Omental fat pad (tissue), 4 donors: ENCODE measurements around the gene TRAF3IP3. TPM values are rescaled to one million over a fixed set of nuclear protein-coding genes. Genes with fewer than 3 reads are reported as not detected.

ENCODE experiments used
- ATAC-seq: fragments of 150-250 bp; one replicate; pipeline ENCODE4 v1.9.1; 2016; ENCODE audit warnings: mild to moderate bottlenecking, moderate library complexity; ENCODE audit not compliant: low FRiP score
- DNase-seq: peaks from one replicate; pipeline ENCODE4 v3.0.0-alpha.2; 2019; ENCODE audit warnings: low spot score
- total RNA-seq, 4 donors: library from RNA; depleted of rRNA; stranded (reverse); fragments of >200 nt; gene quantifications; one replicate each; pipeline ENCODE4 v1.1.0, GENCODE V29; 2016
- TF ChIP-seq, protein P1 (sequence below), 3 donors: fragments of 450-650 bp; IDR thresholded peaks; one replicate each; pipeline ENCODE4 v1.5.1; 2016 to 2017; ENCODE audit warnings: antibody characterized with exemption in 3 of 3, mild to moderate bottlenecking in 3 of 3, moderate library complexity in 2 of 3

Gene TRAF3IP3
- total RNA-seq, 4 donors from 2014 or later: 2.5 to 9.0 (median 3.6) TPM

DNA sequence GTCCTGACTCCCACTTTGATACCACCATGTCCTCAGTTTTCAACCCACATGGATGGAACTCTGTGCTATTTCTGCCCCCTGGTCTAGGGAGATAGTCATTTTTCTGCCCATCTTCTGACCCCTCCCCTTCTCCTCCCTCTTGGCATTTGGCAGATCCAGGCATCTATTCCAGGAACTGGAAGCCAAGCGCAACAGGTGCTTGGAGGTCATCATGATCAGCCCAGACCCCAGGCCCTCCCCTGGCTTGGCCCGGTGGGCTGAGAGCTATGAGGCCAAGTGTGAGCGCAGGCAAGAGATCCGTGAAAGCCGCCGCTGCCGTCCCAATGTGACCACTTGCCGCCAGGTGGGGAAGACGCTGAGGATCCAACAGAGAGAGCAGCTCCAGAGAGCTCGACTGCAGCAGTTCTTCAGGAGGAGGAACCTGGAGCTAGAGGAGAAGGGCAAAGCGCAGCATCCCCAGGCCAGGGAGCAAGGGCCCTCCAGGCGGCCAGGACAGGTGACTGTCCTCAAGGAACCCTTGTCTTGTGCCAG, 4.0 kb downstream of the TRAF3IP3 start:
- ATAC-seq (no peak), DNase-seq (no peak)
- TF ChIP-seq, protein P1, sequence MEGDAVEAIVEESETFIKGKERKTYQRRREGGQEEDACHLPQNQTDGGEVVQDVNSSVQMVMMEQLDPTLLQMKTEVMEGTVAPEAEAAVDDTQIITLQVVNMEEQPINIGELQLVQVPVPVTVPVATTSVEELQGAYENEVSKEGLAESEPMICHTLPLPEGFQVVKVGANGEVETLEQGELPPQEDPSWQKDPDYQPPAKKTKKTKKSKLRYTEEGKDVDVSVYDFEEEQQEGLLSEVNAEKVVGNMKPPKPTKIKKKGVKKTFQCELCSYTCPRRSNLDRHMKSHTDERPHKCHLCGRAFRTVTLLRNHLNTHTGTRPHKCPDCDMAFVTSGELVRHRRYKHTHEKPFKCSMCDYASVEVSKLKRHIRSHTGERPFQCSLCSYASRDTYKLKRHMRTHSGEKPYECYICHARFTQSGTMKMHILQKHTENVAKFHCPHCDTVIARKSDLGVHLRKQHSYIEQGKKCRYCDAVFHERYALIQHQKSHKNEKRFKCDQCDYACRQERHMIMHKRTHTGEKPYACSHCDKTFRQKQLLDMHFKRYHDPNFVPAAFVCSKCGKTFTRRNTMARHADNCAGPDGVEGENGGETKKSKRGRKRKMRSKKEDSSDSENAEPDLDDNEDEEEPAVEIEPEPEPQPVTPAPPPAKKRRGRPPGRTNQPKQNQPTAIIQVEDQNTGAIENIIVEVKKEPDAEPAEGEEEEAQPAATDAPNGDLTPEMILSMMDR (IDR thresholded peaks at IDR 0.05): no peak

DNA sequence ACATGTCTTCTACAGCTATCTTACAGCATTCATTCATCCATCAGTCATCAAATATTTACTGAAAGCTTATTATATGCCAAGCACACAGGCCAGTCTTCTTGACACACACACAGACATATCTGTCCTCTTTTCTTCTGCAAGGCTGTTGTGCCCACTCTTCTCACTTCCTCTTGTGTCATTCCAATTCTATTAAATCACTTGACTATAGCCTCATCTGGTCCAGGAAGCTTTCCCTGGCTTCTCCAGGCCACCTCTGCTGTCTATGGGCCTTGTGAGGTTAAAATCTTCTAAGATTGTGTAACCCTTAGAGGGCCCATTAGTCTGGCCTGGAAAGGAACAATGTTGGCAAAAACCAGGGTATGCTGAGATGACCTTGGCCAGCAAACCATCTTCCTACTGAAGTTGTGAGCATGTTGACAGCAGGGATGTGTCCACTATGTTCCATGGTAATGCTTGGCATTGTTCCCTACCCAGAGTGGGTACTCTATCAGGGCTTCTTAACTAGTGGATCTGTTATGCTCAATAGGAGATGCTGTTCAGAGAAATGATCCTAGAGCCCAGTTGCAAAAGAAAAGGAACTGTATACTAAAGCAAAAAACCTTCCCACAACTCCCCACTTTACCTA, 5.3 kb downstream of the TRAF3IP3 start:
- DNase-seq (no peak), ATAC-seq (no peak)

GRCh38 chr1:209766051-209766450, 10.2 kb downstream of the TRAF3IP3 start:
- ATAC-seq: no peak
- DNase-seq: no peak
- TF ChIP-seq, protein P1 (IDR thresholded peaks at IDR 0.05): no peak

More for the DNA sequence above, 5.3 kb downstream of the TRAF3IP3 start:
- TF ChIP-seq, protein P1 (IDR thresholded peaks at IDR 0.05): no peak

DNA sequence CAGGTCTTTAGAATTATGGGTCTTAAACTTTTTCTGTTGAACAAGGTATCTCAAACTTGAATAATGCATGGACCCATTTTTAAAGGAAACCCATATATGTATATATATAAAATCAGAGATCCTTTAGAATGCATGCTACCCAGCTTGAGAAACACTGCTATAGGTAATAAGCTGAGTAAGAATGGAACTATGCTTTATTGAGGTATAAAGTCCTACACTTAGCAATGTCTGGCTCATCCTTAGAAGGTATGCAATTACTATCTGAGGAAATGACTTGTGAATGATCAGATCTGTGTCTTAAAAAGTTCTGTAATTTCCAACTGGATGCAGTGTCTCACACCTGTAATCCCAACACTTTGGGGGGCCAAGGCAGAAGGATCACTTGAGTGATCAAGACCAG, 11.2 kb downstream of the TRAF3IP3 start:
- TF ChIP-seq, protein P1 (IDR thresholded peaks at IDR 0.05): no peak
- DNase-seq (no peak), ATAC-seq (no peak)

- DNase-seq (no peak), ATAC-seq (no peak)
- TF ChIP-seq, protein P1 (IDR thresholded peaks at IDR 0.05): no peak
Observed at GRCh38 chr1:209767706-209768105, 11.9 kb downstream of the TRAF3IP3 start.

GRCh38 chr1:209768354-209768774, 12.5 kb downstream of the TRAF3IP3 start:
- ATAC-seq: peak; percentile 37

More at GRCh38 chr1:209768354-209768774, 12.5 kb downstream of the TRAF3IP3 start:
- no peak for DNase-seq
- TF ChIP-seq, protein P1 (IDR thresholded peaks at IDR 0.05): no peak
